GM13977 (cell line): ENCODE results near the gene WAS.

Experiments used
- DNase-seq: peaks from one replicate; pipeline ENCODE4 v3.0.0; 2012; ENCODE audit warnings: low spot score
- in situ Hi-C: fragments of 300-500 bp; cut with MboI; formaldehyde crosslinking; loops from one replicate; pipeline ENCODE4 v1.12.0; 2022; ENCODE audit warnings: low sequenced_read_pairs, low pct_unique_long_range_greater_than_20kb, mixed read lengths, inconsistent platforms; ENCODE audit not compliant: unreplicated experiment
- TF ChIP-seq, protein P1 (sequence below): IDR thresholded peaks from 2 replicates; pipeline ENCODE4 v1.5.1; 2012; ENCODE audit warnings: mild to moderate bottlenecking, control low read depth; ENCODE audit not compliant: insufficient read depth; ENCODE audit errors: extremely low read depth, missing control alignments

WAS gene

DNA sequence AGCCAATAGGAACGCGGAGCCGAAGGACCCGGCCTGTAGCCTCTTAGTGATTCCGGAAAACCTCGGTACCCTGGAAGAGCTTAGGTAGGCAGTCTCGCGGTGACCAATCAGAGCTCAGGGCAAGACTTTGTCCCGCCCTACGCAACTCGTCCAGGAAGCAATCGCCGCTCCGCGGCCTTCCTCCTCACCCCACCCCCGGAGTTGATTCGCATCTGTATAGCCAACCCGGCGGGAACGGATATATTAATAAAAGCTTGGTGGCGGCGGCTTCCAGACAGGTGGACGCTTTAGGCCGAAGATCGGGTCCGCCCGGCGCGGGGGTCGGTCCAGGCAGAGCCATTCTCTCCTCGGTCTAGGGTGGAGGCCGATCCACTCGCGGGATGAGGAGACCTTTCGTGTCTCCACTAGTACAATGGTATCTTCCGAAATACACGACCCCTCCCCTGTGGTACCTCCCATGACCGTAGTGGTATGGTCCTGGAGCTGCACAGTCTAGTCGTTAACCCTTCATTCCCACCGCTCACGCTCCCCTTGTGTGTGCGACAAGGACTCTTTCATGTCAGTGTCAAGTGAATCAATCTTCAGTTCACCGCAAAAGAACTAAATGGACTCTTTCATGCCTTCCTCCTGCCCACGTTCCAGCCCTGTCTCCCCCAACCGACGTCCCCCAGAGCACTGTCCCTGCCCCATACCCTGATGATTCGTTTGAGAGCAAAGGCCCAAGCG lies 53.8 kb downstream of the WAS start:
- in situ Hi-C loops, result no loop called here
- peak; percentile 86 for DNase-seq
- TF ChIP-seq, protein P1, sequence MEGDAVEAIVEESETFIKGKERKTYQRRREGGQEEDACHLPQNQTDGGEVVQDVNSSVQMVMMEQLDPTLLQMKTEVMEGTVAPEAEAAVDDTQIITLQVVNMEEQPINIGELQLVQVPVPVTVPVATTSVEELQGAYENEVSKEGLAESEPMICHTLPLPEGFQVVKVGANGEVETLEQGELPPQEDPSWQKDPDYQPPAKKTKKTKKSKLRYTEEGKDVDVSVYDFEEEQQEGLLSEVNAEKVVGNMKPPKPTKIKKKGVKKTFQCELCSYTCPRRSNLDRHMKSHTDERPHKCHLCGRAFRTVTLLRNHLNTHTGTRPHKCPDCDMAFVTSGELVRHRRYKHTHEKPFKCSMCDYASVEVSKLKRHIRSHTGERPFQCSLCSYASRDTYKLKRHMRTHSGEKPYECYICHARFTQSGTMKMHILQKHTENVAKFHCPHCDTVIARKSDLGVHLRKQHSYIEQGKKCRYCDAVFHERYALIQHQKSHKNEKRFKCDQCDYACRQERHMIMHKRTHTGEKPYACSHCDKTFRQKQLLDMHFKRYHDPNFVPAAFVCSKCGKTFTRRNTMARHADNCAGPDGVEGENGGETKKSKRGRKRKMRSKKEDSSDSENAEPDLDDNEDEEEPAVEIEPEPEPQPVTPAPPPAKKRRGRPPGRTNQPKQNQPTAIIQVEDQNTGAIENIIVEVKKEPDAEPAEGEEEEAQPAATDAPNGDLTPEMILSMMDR, result no peak

DNA sequence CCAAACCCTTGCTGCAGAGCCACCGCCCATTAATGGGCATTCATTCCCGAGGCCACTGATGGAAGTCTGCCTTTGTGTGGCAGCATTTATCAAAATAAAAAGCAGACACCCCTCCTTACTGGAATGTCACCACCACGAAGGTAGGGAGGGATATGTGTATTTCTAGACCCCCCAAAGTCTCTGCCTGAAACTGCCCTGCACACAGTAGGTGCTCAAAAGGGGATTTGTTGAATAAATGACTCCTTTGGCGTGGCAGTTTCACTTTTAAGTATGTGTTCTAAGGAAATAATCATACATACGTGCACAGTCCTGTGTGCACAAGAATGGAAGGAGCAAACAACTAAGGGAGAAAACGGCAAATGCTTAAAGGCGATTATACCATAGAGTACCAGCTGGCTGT lies 54.3 kb downstream of the WAS start:
- TF ChIP-seq, protein P1, result no peak
- in situ Hi-C loops, result no loop called here
- DNase-seq, result no peak
